Measurements from ENCODE around the gene SYNE2. TPM values are rescaled to one million over a fixed set of nuclear protein-coding genes. Genes with fewer than 3 reads are reported as not detected.
A peak's percentile ranks its signal among the peaks of the same experiment; 100 is the strongest.

SYNE2 gene
- total and polyA plus RNA-seq, 2 donors (not counting 3 experiments of a cell fraction or from before 2014, with no cell fraction given) = 16.0 to 53.7 TPM

DNA sequence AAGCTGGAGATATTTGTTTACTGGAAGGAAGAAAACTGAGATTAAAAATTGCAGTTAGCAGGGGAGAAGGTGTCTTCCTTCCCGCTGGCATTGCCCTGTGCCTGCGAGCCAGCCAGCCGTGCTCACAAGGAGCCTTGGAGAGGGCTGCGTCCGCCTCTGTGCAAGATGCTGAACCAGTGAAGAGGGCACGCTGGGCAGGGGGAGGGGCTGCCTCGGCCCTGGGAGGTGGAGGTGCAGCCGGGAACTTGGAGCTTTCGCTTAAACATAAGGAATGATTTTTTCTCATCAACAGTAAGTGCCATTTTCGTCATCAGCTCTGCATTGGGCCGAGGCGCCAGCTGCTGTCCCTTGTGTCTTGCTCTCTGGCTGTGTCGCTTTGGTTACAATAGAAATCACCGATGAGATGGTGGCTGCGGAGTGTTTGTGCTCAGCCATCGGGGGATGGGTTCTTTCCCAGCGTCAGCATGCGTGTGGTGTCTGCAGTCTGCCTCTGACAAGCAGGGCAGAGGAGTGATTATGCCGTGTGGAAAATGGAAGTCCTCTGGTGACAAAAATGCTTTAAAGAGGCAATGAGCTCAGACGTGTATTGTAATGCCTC, 344.1 kb downstream of the SYNE2 start:
- Histone ChIP-seq H3K36me3 (ENCODE audit: control insufficient read depth in 2 of 2, extremely low read depth in 1 of 2, insufficient read depth in 2 of 2, low read length in 2 of 2) (no peaks in the 10 kb centered on the region), H4K20me1 (replicated peaks; ENCODE audit: control insufficient read depth, extremely low read depth, insufficient read depth, low read length) (no peaks in the 10 kb centered on the region), H3K79me2 (ENCODE audit: control insufficient read depth, insufficient read depth, low read length) (no peaks in the 10 kb centered on the region), H3K9ac (replicated peaks; ENCODE audit: extremely low read depth, insufficient read depth, low read length) (no peak overlapping the region), H3K4me1 (ENCODE audit: control insufficient read depth, extremely low read depth, insufficient read depth, low read length) (no peaks in the 10 kb centered on the region), H3K4me2 (ENCODE audit: insufficient read depth, low read length) (no peak overlapping the region), H3K9me1 (replicated peaks; ENCODE audit: control insufficient read depth, extremely low read depth, insufficient read depth, low read length) (no peaks in the 10 kb centered on the region), H3K27me3 (ENCODE audit: control insufficient read depth in 2 of 2, insufficient read depth in 2 of 2, low read length in 2 of 2) (no peaks in the 10 kb centered on the region), H2AFZ (ENCODE audit: low read depth, low read length) (no peak overlapping the region), H3K9me3 (replicated peaks; ENCODE audit: control insufficient read depth, insufficient read depth, low read length) (no peaks in the 10 kb centered on the region), H3K27ac (ENCODE audit: insufficient read depth, low read depth, low read length) (no peak overlapping the region), H3K4me3 (replicated peaks in 1 of 3; ENCODE audit: insufficient read depth in 1 of 3, low read depth in 1 of 3, low read length in 3 of 3) (no peak overlapping the region)
- FAIRE-seq (peak; percentile 18), DNase-seq (ENCODE audit: low read depth, low spot score) (peak; percentile 22)
- TF ChIP-seq, protein P1, sequence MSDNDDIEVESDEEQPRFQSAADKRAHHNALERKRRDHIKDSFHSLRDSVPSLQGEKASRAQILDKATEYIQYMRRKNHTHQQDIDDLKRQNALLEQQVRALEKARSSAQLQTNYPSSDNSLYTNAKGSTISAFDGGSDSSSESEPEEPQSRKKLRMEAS (IDR thresholded peaks at IDR 0.05; ENCODE audit: insufficient read depth, insufficient read length) = no peak
- TF ChIP-seq JUN (IDR thresholded peaks at IDR 0.05; ENCODE audit: borderline replicate concordance, insufficient read depth, insufficient read length, low read depth) (no peak), POLR2A (IDR thresholded peaks at IDR 0.05; ENCODE audit: low read depth, low read length) (no peak), EZH2 (IDR thresholded peaks at IDR 0.05; ENCODE audit: borderline replicate concordance, low read depth, low read length, severe bottlenecking) (no peak), GATA2 (IDR thresholded peaks at IDR 0.05; ENCODE audit: insufficient read depth, insufficient read length, low read depth, low read length) (no peak), FOS (IDR thresholded peaks at IDR 0.05; ENCODE audit: borderline replicate concordance, insufficient read depth, low read length) (no peak), MYC (IDR thresholded peaks at IDR 0.05; ENCODE audit: low read depth, low read length) (no peak), POLR2AphosphoS5 (IDR thresholded peaks at IDR 0.05; ENCODE audit: insufficient read depth, low read depth, low read length) (no peak)
- TF ChIP-seq, protein P2, sequence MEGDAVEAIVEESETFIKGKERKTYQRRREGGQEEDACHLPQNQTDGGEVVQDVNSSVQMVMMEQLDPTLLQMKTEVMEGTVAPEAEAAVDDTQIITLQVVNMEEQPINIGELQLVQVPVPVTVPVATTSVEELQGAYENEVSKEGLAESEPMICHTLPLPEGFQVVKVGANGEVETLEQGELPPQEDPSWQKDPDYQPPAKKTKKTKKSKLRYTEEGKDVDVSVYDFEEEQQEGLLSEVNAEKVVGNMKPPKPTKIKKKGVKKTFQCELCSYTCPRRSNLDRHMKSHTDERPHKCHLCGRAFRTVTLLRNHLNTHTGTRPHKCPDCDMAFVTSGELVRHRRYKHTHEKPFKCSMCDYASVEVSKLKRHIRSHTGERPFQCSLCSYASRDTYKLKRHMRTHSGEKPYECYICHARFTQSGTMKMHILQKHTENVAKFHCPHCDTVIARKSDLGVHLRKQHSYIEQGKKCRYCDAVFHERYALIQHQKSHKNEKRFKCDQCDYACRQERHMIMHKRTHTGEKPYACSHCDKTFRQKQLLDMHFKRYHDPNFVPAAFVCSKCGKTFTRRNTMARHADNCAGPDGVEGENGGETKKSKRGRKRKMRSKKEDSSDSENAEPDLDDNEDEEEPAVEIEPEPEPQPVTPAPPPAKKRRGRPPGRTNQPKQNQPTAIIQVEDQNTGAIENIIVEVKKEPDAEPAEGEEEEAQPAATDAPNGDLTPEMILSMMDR (IDR thresholded peaks at IDR 0.05; ENCODE audit: extremely low read depth in 1 of 2, insufficient read depth in 1 of 2, low read depth in 1 of 2, low read length in 2 of 2) = no peak
- ChIA-PET CTCF (interaction anchor here (0.8 to 1.3 kb wide), 2 partner anchors 10 to 98 kb away, joined by 3 to 4 read pairs; no protein-coding TSS in a partner anchor), POLR2A (no interaction called here)
- dilution Hi-C loops (cut with MboI; ENCODE audit: extremely low pct_ligation_motif_present, low sequenced_read_pairs) = no loop called here
- no TSS peak for BruUV-seq (replicated peaks)
- intact Hi-C loops (cut with micrococcal nuclease) = no loop called here

All from endothelial cell of umbilical vein (primary cell).